Endothelial cell of umbilical vein (primary cell): ENCODE data around the gene MAGI3. TPM values are rescaled to one million over a fixed set of nuclear protein-coding genes. Genes with fewer than 3 reads are reported as not detected.

Experiments used
- BruUV-seq: library from RNA; stranded (reverse); fragments of 400-500 nt; replicated peaks from 2 replicates; lab custom pipeline; 2021; lab: Mats Ljungman, UMichigan
- CTCF ChIA-PET: fragments of 300-600, 350-600 bp; sonication (Branson Sonifier 250); formaldehyde crosslinking; loops from one replicate; lab custom pipeline; 2021; ENCODE audit warnings: antibody characterized with exemption, inconsistent platforms; lab: Charles Lee
- POLR2A ChIA-PET: fragments of 300-600, 350-600 bp; sonication (Branson Sonifier 250); formaldehyde crosslinking; loops from one replicate; lab custom pipeline; 2021; ENCODE audit warnings: antibody characterized with exemption, inconsistent platforms; lab: Charles Lee
- DNase-seq: peaks from one replicate; pipeline ENCODE4 v3.0.0-alpha.2; 2011; ENCODE audit warnings: low read depth, low spot score
- FAIRE-seq: peaks from 2 replicates; lab custom pipeline; 2011; peaks lifted over from hg19 to GRCh38; lab: Jason Lieb, UNC
- H2AFZ ChIP-seq: 2 replicates; pipeline ENCODE4 v1.6.0; 2012; ENCODE audit warnings: low read depth, low read length, control low read depth, inconsistent platforms
- H3K27ac ChIP-seq: 2 replicates; pipeline ENCODE4 v1.5.1; 2011; ENCODE audit warnings: low read depth, mild to moderate bottlenecking, control low read depth, low read length, moderate library complexity; ENCODE audit not compliant: insufficient read depth
- H3K27me3 ChIP-seq, 2 experiments: 2 replicates each; pipeline versions ENCODE4 v1.6.0 to v1.6.1; 2011; ENCODE audit warnings: low read length in 2 of 2, mixed read lengths in 1 of 2; ENCODE audit not compliant: control insufficient read depth in 2 of 2, insufficient read depth in 2 of 2
- H3K36me3 ChIP-seq, 2 experiments: 2 replicates in 1 of 2; 3 replicates in 1 of 2; pipeline ENCODE4 v1.5.1; 2011; ENCODE audit warnings: low read length in 2 of 2, mild to moderate bottlenecking in 1 of 2, moderate library complexity in 1 of 2; ENCODE audit not compliant: control insufficient read depth in 2 of 2, insufficient read depth in 2 of 2; ENCODE audit errors: extremely low read depth in 1 of 2
- H3K4me1 ChIP-seq: 3 replicates; pipeline ENCODE4 v1.5.1; 2011; ENCODE audit warnings: mild to moderate bottlenecking, low read length; ENCODE audit not compliant: control insufficient read depth, insufficient read depth; ENCODE audit errors: extremely low read depth
- H3K4me2 ChIP-seq: 2 replicates; pipeline ENCODE4 v1.6.1; 2011; ENCODE audit warnings: low read length, control low read depth, mixed read lengths; ENCODE audit not compliant: insufficient read depth
- H3K4me3 ChIP-seq, 3 experiments: fragments of 200-600 bp in 1 of 3; sonication (generic), shearing (Covaris generic) in 1 of 3; replicated peaks in 1 of 3; 2 replicates each; pipeline ENCODE4 v1.5.1; 2011 to 2016; ENCODE audit warnings: control low read depth in 3 of 3, low read length in 3 of 3, mild to moderate bottlenecking in 2 of 3, inconsistent platforms in 1 of 3, low read depth in 1 of 3, moderate library complexity in 1 of 3; ENCODE audit not compliant: insufficient read depth in 1 of 3
- H3K79me2 ChIP-seq: 2 replicates; pipeline ENCODE4 v1.6.0; 2012; ENCODE audit warnings: low read length, inconsistent platforms; ENCODE audit not compliant: control insufficient read depth, insufficient read depth
- H3K9ac ChIP-seq: replicated peaks from 2 replicates; pipeline ENCODE3; 2011; ENCODE audit warnings: low read length, control low read depth; ENCODE audit not compliant: insufficient read depth; ENCODE audit errors: extremely low read depth
- H3K9me1 ChIP-seq: replicated peaks from 3 replicates; pipeline ENCODE4 v1.6.0; 2011; ENCODE audit warnings: mild to moderate bottlenecking, low read length; ENCODE audit not compliant: control insufficient read depth, insufficient read depth; ENCODE audit errors: extremely low read depth
- H3K9me3 ChIP-seq: replicated peaks from 2 replicates; pipeline ENCODE4 v1.5.1; 2012; ENCODE audit warnings: low read length, inconsistent platforms; ENCODE audit not compliant: control insufficient read depth, insufficient read depth
- H4K20me1 ChIP-seq: replicated peaks from 2 replicates; pipeline ENCODE3; 2011; ENCODE audit warnings: mild to moderate bottlenecking, low read length; ENCODE audit not compliant: control insufficient read depth, insufficient read depth; ENCODE audit errors: extremely low read depth
- EZH2 ChIP-seq: IDR thresholded peaks from 2 replicates; pipeline ENCODE4 v1.6.1; 2012; ENCODE audit warnings: borderline replicate concordance, low read depth, mild to moderate bottlenecking, moderate library complexity, low read length, inconsistent platforms; ENCODE audit not compliant: severe bottlenecking
- FOS ChIP-seq: IDR thresholded peaks from 2 replicates; pipeline ENCODE4 v1.6.1; 2011; ENCODE audit warnings: mild to moderate bottlenecking, low read length, moderate library complexity, borderline replicate concordance; ENCODE audit not compliant: insufficient read depth
- GATA2 ChIP-seq: IDR thresholded peaks from 2 replicates; pipeline ENCODE4 v1.7.0; 2011; ENCODE audit warnings: low read depth, mild to moderate bottlenecking, moderate library complexity, mixed read lengths, low read length; ENCODE audit not compliant: insufficient read length, insufficient read depth
- JUN ChIP-seq: IDR thresholded peaks from 2 replicates; pipeline ENCODE4 v1.6.1; 2011; ENCODE audit warnings: borderline replicate concordance, low read depth; ENCODE audit not compliant: insufficient read length, insufficient read depth
- MAX ChIP-seq: IDR thresholded peaks from 2 replicates; pipeline ENCODE4 v1.6.1; 2011; ENCODE audit not compliant: insufficient read depth, insufficient read length
- MYC ChIP-seq: IDR thresholded peaks from one replicate; pipeline ENCODE4 v1.6.1; 2011; ENCODE audit warnings: mild to moderate bottlenecking, low read depth, low read length
- POLR2A ChIP-seq: IDR thresholded peaks from 2 replicates; pipeline ENCODE4 v1.6.1; 2012; ENCODE audit warnings: low read depth, mild to moderate bottlenecking, control low read depth, low read length
- POLR2AphosphoS5 ChIP-seq: IDR thresholded peaks from 2 replicates; pipeline ENCODE4 v1.6.1; 2012; ENCODE audit warnings: low read depth, mild to moderate bottlenecking, control low read depth, low read length, moderate library complexity; ENCODE audit not compliant: insufficient read depth
- dilution Hi-C: fragments of 300-500 bp; cut with MboI; formaldehyde crosslinking; loops from one replicate; pipeline ENCODE4 v1.15.0; 2019; ENCODE audit warnings: low sequenced_read_pairs; ENCODE audit not compliant: extremely low pct_ligation_motif_present
- intact Hi-C: fragments of 100-400 bp; cut with micrococcal nuclease; formaldehyde crosslinking; loops from one replicate; pipeline ENCODE4 v1.10.0; 2022
- polyA plus RNA-seq, 4 experiments: library from polyadenylated mRNA; depleted of rRNA in 3 of 4; stranded (reverse) in 3 of 4; unstranded in 1 of 4; fragments of >200 nt; gene quantifications; 2 replicates each; pipeline versions ENCODE4 v1.2.1 to v1.2.3, GENCODE V29; 2011 to 2012; ENCODE audit warnings: missing spikeins in 1 of 4
- total RNA-seq: library from RNA; stranded (reverse); gene quantifications from 2 replicates; pipeline ENCODE4 v1.2.3, GENCODE V29; 2021
- TF ChIP-seq, protein P1 (sequence below), 2 donors: IDR thresholded peaks; 1 replicate in 1 of 2; 2 replicates in 1 of 2; pipeline ENCODE4 v1.5.1; 2011; ENCODE audit warnings: low read length in 2 of 2, mild to moderate bottlenecking in 2 of 2, moderate library complexity in 2 of 2, control low read depth in 1 of 2, inconsistent platforms in 1 of 2, low read depth in 1 of 2; ENCODE audit not compliant: insufficient read depth in 1 of 2; ENCODE audit errors: extremely low read depth in 1 of 2

The MAGI3 gene
- total and polyA plus RNA-seq, 2 donors (not counting 3 experiments of a cell fraction or from before 2014, with no cell fraction given) = 2.8 to 16.1 TPM

DNA sequence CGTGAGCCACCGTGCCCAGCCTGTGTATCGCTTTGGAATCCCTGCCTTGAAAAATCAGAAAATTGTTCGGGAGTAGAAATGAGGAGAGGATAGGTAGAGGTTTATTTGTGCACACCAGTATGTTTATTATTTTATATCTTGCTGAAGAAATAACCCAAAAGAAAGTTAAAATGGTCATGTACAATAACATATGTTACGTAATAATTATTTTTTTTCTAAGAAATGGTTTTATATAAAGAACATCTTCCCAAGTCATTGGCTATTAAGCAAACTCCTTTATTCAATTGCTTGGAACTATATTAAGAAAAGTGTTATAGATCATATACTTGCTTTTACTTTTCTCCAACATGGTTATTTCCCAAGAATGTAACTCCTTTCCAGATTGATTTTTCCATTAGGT is 197.2 kb downstream of the MAGI3 start:
- H3K4me1 ChIP-seq = no peaks in the 10 kb centered on the region
- no peaks in the 10 kb centered on the region for H3K9me3 ChIP-seq
- intact Hi-C loops (no loop called here), dilution Hi-C loops (no loop called here)
- DNase-seq (no peak), FAIRE-seq (no peak)
- no peak overlapping the region for H3K9ac ChIP-seq
- H3K9me1 ChIP-seq = no peaks in the 10 kb centered on the region
- no peak overlapping the region for H2AFZ ChIP-seq
- ChIA-PET POLR2A (no interaction called here), CTCF (no interaction called here)
- no TSS peak for BruUV-seq
- H3K36me3 ChIP-seq = no peaks in the 10 kb centered on the region
- H3K27ac ChIP-seq = no peak overlapping the region
- H3K79me2 ChIP-seq = no peaks in the 10 kb centered on the region
- no peak for TF ChIP-seq JUN
- no peak for TF ChIP-seq POLR2A
- TF ChIP-seq FOS = no peak
- no peak for TF ChIP-seq EZH2
- no peaks in the 10 kb centered on the region for H3K27me3 ChIP-seq
- H4K20me1 ChIP-seq = no peaks in the 10 kb centered on the region
- H3K4me3 ChIP-seq = no peak overlapping the region
- no peak overlapping the region for H3K4me2 ChIP-seq

- H3K79me2 ChIP-seq = no peaks in the 10 kb centered on the region
- H3K36me3 ChIP-seq = peaks cover 0 to 1% of the 10 kb centered on the region in 2 experiments
- no TSS peak for BruUV-seq
- TF ChIP-seq GATA2 = no peak
- TF ChIP-seq POLR2A = no peak
- TF ChIP-seq MYC = no peak
- no peak for TF ChIP-seq JUN
- no peak for TF ChIP-seq POLR2AphosphoS5
- no peak for TF ChIP-seq EZH2
- no peak for TF ChIP-seq MAX
- no peak for TF ChIP-seq FOS
- TF ChIP-seq, protein P1, sequence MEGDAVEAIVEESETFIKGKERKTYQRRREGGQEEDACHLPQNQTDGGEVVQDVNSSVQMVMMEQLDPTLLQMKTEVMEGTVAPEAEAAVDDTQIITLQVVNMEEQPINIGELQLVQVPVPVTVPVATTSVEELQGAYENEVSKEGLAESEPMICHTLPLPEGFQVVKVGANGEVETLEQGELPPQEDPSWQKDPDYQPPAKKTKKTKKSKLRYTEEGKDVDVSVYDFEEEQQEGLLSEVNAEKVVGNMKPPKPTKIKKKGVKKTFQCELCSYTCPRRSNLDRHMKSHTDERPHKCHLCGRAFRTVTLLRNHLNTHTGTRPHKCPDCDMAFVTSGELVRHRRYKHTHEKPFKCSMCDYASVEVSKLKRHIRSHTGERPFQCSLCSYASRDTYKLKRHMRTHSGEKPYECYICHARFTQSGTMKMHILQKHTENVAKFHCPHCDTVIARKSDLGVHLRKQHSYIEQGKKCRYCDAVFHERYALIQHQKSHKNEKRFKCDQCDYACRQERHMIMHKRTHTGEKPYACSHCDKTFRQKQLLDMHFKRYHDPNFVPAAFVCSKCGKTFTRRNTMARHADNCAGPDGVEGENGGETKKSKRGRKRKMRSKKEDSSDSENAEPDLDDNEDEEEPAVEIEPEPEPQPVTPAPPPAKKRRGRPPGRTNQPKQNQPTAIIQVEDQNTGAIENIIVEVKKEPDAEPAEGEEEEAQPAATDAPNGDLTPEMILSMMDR (IDR thresholded peaks at IDR 0.05; ENCODE audit: extremely low read depth in 1 of 2, insufficient read depth in 1 of 2, low read depth in 1 of 2, low read length in 2 of 2) = no peak
- H3K4me2 ChIP-seq = no peak overlapping the region
- dilution Hi-C loops (no loop called here), intact Hi-C loops (no loop called here)
- no peaks in the 10 kb centered on the region for H3K9me3 ChIP-seq
- H3K9me1 ChIP-seq = no peaks in the 10 kb centered on the region
- no peak overlapping the region for H3K4me3 ChIP-seq
- ChIA-PET POLR2A (no interaction called here), CTCF (no interaction called here)
- no peak overlapping the region for H3K27ac ChIP-seq
- no peak for DNase-seq
- no peak overlapping the region for H2AFZ ChIP-seq
- FAIRE-seq = no peak
- H3K9ac ChIP-seq = no peak overlapping the region
- H3K27me3 ChIP-seq = no peaks in the 10 kb centered on the region
- no peaks in the 10 kb centered on the region for H3K4me1 ChIP-seq
- no peaks in the 10 kb centered on the region for H4K20me1 ChIP-seq
These were observed 201.9 kb downstream of the MAGI3 start for GRCh38 chr1:113592230-113592629.
